ENCODE results near the gene MEX3D. TPM values are rescaled to one million over a fixed set of nuclear protein-coding genes. Genes with fewer than 3 reads are reported as not detected.

The MEX3D gene
- total and polyA plus RNA-seq, 8 donors, result 2.6 to 21.2 (median 9.1) TPM

DNA sequence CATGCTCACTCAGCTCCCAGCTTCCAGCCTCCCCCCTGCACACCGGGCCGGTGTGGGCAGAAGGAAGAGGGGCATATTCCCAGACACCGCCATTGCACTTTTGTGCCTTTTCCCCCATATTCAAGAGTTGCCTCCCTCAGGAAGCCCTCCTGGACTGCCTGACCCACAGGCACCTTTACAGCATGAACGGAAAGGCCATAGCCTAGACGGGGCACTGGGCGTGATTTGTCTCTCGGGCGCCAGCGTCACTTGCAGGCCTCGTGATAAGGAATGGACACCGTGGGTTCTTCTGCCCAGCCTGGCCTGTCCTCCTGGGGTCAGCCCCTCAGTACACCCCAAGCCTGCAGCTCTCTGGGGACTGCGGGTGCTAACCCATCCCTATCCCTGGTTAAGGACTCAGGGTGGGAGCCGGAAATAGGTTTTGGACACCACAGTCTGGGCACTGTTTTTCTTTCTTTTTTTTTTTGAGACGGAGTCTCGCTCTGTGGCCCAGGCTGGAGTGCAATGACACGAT, 38.1 kb upstream of the MEX3D start:
- TF ChIP-seq CTCF (IDR thresholded peaks at IDR 0.05), result no peak
- peak in 3 of 4 donors; percentile 1 to 6 (median 1) for ATAC-seq
- no peak for FAIRE-seq
- Histone ChIP-seq H3K36me3 (no peaks in the 10 kb centered on the region), H3K27me3 (no peaks in the 10 kb centered on the region), H3K27ac (peak overlapping the region; percentile 72 to 84 (median 78)), H3K4me1 (peaks cover 4 to 11% (median 11%) of the 10 kb centered on the region in 3 donors), H3K9me3 (no peaks in the 10 kb centered on the region), H3K4me3 (peak overlapping the region; percentile 6 to 94 (median 84))
- intact Hi-C loops (cut with DNase I), result no loop called here
- 12 to 19% methylated on average over 14 to 16 of the region's 16 CpGs for WGBS, 2 donors
- DNase-seq, result peak in 1 of 6 donors; percentile 74

GRCh38 chr19:1605236-1606137, 37.4 kb upstream of the MEX3D start, which contains the start of gene UQCR11:
TSS of gene UQCR11 (minus strand) at chr19:1605462. CDS start at chr19:1605409, 53 bp downstream.
- peak; percentile 94 to 97 (median 96) for ATAC-seq
- peaks cover 4 to 11% (median 11%) of the 10 kb centered on the region in 3 donors for H3K4me1 ChIP-seq
- no peak for FAIRE-seq

DNA sequence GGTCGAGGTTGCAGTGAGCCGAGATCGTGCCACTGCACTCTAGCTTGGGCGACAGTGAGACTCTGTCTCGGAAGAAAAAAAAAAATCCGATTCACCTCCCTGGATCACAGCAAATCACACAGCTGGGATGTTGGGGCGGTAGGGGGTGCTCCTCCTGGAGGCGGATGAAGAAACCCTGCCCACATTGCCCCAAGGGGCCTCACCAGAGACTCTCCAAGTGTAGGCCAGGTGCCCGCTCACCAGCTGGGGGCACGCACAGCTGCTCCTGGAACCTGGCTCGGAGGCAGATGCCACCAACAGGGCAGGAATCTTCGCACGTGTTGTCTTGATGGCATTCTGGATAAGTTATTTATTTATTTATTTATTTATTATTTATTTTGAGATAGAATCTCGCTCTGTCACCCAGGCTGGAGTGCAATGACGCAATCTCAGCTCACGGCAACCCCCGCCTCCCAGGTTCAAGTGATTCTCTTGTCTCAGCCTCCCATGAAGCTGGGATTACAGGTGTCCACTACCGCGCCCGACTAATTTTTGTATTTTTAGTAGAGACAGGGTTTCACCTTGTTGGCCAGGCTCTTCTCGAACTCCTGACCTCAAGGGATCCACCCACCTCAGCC, 34.1 kb upstream of the MEX3D start:
- Histone ChIP-seq H3K4me3 (no peak overlapping the region), H3K4me1 (peaks cover 4 to 11% (median 11%) of the 10 kb centered on the region in 3 donors), H3K9me3 (no peaks in the 10 kb centered on the region), H3K36me3 (peaks cover 5 to 10% (median 10%) of the 10 kb centered on the region in 3 donors), H3K27me3 (no peaks in the 10 kb centered on the region), H3K27ac (no peak overlapping the region)
- ATAC-seq, result no peak
- FAIRE-seq, result no peak
- DNase-seq, result peak in 1 of 6 donors; percentile 30
- WGBS, 2 donors, result 95 to 96% methylated on average over 21 of the region's 21 CpGs
- TF ChIP-seq CTCF (IDR thresholded peaks at IDR 0.05), result no peak
- intact Hi-C loops (cut with DNase I), result no loop called here

More at GRCh38 chr19:1605236-1606137, 37.4 kb upstream of the MEX3D start, which contains the start of gene UQCR11:
- H3K27me3 ChIP-seq, result no peaks in the 10 kb centered on the region
- H3K4me3 ChIP-seq, result peak within 1 kb of the TSS; percentile 74 to 94 (median 86)
- no peaks in the 10 kb centered on the region for H3K9me3 ChIP-seq
- peak in 1 of 4 donors; percentile 33 for TF ChIP-seq CTCF (IDR thresholded peaks at IDR 0.05)
- no peaks in the 10 kb centered on the region for H3K36me3 ChIP-seq
- intact Hi-C loops (cut with DNase I), result no loop called here
- peak within 1 kb of the TSS; percentile 72 to 84 (median 78) for H3K27ac ChIP-seq
- WGBS, 2 donors, result 0% methylated on average over 70 to 79 of the region's 79 CpGs
- DNase-seq, result peak; percentile 90 to 98 (median 94)

- no peak overlapping the region for H3K4me3 ChIP-seq
- peaks cover 4 to 11% (median 11%) of the 10 kb centered on the region in 3 donors for H3K4me1 ChIP-seq
- H3K9me3 ChIP-seq, result no peaks in the 10 kb centered on the region
- H3K27me3 ChIP-seq, result no peaks in the 10 kb centered on the region
- no peak for FAIRE-seq
- intact Hi-C loops (cut with DNase I), result no loop called here
- no peak overlapping the region for H3K27ac ChIP-seq
- no peak for ATAC-seq
- no peak for DNase-seq
- peaks cover 5 to 12% (median 11%) of the 10 kb centered on the region in 3 donors for H3K36me3 ChIP-seq
- 94 to 95% methylated on average over 14 of the region's 14 CpGs for WGBS, 2 donors
- no peak for TF ChIP-seq CTCF (IDR thresholded peaks at IDR 0.05)
These were observed 33.5 kb upstream of the MEX3D start for GRCh38 chr19:1601613-1602064.
